Measurements from ENCODE around the gene LYRM2.

Gene LYRM2

DNA sequence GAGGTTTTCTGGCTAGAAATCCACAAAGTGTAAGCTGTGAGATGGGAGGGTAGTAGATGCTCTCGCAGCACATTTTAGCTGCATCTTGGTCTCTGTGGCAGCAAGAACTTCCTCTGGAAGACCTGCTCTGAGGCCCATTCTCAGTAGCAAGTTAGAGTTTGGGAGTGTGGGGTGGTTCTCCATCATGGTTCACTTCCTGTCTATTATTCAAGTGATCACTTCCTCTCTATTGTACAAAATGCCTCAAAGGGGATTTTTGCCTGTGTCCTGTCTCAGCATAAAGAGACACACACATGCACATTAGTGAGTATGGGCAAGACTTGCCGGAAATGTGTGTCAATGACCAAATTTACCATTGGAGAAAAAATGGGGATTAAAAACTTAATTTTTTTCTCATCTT lies 42.5 kb downstream of the LYRM2 start:
- no peak for DNase-seq (ENCODE audit: low read depth, low spot score)

DNA sequence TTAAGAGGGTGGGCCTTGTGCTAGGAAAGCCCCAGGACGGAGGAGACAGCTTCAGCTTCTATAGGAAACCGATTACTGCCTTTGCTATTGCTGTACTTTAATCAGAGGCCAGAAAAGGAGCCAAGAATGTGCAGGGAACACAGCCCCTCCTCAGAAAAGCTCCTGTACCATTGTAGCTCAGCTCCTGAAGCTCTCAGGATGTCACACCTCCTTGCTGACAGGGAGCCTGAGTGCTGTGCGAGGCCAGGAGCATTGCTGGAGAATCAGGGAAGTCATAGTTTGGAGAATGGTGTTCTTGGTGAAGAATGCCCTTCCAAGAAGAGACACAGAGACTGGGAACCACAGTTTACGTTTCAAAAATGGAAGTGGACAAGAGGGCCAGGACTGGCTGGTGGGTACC lies 46.8 kb downstream of the LYRM2 start:
- DNase-seq (ENCODE audit: low read depth, low spot score): no peak

DNA sequence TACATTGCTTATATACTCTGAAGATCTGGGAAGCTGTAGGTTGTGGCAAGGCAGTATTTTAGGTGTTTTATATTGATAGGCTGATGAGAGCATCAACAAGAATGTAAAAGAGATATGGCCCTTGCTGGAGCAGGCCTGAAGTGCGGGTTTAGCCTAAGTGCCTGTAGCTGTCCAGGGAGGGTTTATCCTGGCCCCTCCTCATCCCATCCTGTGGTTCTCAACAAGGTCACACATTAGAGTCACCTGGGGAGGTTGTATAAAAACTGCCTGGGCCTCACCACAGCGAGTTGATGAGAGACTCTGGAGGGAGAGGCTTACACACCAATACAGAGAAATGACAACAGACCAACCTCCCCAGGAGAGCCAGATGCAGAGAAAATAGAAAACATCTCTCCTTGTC lies 48.4 kb downstream of the LYRM2 start:
- no peak for DNase-seq (ENCODE audit: low read depth, low spot score)

DNA sequence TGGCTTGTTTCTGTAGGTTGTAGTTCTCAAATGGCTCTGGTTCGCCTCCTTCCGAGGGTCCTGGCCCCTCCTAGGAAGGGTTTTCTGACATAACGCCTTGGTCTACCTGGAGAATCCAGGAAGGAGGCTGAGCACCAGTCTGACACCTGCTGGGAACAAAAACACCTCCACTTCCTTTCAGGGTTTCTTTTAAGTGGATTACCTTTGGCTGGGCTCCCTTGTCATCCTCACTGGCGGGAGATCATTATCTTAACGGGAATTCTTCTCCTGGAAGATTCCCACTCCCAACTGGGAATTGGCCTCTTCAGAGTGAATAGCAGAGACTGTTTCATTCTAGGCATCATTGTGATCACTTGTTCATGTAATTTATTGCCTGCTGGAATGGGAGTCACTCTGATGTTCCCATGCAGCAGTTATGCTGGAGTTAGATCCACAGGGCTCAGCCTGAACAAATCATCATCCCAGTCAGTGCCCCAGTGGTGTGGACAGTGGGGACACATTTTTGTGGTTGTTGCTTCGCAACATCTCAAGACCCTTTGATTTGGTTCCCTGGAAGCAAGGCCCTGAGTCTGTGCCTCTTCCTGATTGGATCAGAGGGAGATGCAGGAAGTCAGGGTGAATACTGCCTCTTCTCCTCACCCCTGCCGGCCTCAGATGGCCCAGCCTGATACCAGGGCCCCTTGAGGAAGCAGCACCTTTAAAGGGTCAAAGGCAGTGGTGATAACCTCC lies 49.1 kb downstream of the LYRM2 start:
- DNase-seq (ENCODE audit: low read depth, low spot score): no peak

DNA sequence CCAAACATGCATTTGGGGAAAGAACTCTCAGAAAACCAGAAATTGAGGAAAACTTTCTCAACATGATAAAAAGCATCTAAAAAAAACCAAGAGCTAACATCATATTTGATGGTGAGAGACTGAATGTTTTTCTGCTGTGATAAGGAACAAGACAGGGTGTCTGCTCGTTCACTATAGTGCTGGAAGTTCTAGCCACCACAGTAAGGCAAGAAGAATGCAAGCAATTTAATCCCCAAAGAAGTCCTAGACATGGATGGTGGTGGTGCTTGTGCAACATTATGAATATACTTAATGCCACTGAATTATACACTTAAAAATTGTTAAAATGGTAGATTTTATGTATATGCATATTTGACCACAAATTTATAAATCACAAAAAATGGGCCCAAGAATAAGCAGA lies 53.4 kb downstream of the LYRM2 start:
- no peak for DNase-seq (ENCODE audit: low read depth, low spot score)

DNA sequence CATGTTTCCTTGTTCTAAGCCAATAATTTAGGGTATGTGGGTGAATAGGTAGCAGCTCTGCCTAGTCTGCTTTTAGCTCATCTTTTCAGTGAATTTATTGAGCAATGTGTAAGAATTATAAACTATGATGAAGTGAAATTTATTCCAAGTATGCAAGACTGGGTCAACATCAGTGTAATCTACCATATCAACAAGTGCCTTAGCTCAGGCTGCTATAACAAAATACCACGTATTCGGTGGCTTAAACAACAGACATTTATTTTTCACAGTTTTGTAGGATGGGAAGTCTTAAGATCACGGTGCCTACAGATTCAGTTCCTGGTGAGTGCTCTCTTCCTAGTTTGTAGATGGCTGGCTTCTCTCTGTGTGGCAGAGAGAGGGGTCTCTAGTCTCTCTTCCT lies 54.0 kb downstream of the LYRM2 start:
- no peak for DNase-seq (ENCODE audit: low read depth, low spot score)

DNA sequence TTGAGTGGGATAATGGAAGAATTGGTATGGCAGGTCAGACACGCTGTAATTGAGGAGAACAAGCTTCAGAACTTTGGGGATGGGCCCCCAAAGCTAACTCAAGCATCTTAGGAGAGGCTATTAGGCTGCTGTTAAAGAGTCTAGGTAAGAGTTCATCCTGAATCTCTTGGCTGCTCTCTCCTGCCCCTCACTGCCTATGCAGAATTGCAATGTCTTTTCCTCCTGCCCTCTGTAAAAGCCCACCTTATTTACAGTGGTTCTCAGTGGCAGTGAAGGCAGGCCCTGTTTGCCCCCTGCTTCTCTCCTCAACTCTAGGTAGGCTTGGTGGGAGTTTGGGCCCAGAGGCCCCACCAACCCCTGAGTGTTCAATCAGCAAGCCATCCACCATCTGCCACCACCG lies 55.0 kb downstream of the LYRM2 start:
- no peak for DNase-seq (ENCODE audit: low read depth, low spot score)

DNA sequence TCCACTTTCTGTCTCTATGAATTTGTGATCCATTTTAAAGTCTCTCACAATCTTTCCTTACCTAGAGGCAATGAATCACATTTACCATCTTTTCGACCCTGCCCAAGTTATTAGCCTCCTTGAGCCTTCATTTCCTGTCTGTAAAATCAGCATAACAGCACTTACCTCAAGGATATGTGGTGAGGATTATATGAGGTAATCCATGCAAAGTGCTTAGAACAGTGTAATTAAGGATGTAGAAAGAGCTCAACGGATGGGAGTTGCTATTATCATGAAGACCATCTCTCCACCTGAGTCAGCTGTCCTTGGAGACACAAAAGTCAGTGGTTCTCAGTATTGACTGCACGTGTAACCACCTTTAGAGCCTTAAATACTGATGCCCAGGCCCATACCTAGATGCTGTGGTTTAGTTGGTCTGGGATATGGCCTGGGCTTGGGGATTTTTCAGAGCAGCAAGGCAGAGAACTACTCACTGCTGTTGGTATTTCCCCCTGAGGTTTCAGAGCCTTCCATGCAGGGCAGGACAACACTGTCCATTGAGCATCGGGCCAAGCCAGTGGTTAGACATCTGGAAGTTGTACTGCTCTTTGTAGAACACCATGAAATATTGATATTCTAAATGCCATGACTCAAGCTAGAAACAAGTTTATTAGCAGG lies 55.8 kb downstream of the LYRM2 start:
- DNase-seq (ENCODE audit: low read depth, low spot score): no peak

DNA sequence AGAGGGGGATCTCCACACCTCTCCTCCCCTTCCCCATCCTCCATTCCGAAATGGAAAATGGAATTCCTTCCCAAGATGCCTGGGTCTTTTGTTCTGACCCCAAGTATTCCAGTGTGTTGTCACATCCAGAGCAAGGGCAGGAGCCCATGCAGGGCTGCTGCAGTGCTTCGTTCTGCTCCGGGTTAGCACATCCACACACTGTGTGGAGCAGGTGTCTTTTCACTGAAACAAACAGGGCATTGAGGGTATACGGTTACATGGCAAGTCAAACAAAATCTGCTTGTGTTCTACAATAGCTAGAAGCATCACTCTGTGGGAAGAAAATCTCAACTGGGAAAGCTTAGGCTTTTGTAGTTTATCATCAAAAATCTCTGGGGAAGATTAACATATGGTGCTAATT lies 56.9 kb downstream of the LYRM2 start:
- DNase-seq (ENCODE audit: low read depth, low spot score): no peak

DNA sequence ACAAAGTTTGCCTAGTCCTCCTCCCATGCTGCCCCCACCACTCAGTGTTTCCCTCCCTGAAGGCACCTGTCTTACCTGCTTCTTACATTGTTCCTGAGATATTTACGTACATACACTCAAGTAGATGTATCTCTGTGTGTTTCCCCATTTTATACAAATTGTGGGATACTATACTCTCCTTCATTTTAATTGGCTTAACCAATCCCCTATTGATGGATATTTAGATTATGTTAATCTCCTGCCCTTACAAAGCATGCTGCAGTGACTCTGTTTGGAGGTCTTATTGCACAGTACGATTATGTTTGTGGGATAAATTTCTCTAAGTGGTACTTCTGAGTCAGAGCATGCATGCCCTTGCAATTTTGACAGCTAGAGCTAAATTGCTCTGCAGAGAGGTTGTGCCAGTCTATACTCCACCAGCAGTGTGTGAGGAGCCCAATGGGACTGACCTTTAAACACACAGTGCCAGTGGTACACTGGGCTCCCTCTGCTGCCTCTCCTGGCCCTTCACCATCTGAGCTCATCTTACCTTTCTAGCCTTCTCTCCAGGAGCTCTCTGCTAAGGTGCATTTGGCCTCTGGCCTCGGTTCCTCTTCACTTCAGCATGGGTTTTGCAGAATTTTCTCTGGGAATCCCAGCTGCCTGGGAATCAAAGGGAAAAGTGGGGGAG lies 57.4 kb downstream of the LYRM2 start:
- DNase-seq (ENCODE audit: low read depth, low spot score): no peak

DNA sequence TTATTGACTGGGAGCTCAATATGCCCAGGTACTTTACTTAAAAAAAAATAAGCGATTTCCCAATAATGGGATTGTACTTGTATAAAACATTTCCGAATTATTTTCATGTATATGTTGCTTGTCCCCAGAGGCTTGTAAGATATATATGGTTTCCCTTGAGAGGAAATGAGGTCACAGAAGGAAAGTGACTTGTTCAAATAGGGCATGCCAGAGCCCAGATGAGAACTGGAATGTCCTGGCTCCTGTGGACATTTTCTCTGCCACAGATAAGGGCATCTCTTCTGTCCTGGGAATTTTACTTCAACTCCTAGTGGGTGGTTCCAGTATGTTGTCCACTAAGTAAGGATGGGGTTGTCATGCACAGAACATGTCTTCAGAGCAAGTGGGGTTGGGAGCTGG lies 63.0 kb downstream of the LYRM2 start:
- no peak for DNase-seq (ENCODE audit: low read depth, low spot score)

DNA sequence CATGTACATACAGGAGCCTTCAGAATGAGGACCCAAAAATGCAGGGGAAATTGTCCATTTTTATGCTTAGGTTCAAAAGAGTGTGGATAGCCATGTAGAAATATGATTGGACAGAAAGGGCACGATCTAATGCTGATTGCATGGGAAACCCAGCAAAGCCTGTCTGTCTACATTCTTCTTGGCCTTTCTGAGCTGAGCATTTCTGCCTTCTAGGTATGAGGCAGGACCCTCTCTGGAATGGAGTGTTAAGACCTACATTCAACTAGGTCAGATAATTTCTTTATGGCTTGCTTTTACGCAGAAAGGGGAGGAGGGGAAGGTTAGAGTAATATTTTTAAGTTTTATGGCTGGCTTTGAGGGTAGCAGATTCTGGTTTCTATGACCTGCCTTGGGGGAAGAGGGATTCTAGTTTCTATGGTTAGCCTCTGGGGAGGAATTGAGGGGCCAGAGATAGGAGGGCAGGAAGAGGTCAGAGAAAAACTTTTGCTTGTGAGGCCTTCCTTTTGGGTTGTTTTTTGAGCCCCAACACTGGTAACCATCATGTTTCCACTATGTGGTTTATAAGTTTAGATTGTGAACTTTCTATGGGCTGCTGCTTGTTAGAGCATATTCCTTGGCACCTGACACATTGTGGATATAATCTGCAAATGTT lies 63.5 kb downstream of the LYRM2 start:
- no peak for DNase-seq (ENCODE audit: low read depth, low spot score)

DNA sequence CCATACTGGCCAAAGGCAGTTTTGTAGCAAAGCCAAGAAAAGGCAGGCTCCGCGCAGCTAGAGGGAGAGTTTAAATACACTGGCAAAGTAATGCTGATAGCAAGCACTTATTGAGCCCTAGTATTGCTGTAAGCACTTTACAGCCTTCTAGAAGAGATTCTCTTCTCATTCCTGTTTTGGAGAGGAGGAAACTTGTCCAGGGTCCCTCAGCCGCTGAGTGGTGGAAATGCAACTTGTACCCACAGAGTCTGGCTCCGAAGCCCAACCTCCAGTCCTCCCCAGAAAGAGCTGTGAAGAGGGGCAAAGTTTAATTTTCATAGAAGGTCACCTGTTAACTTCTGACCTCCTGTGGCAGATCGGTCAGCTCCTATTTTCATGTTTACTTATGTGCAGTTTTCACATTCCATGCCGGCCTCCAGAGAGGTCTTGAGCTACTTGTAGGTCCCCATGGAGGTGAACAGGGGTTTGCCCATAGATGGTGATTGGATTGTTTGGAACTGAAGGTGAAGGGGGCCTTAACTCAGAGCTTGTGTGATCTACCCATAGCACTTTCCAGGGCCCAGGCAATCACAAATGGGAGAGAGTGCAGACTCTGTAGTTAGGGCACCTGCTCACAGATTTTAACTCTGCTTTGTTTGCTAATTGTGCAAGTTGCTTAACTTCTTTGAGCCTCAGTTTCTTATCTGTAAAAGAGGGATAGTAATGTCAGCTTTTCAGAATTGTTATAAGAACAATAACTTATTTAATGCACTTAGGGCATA lies 70.7 kb downstream of the LYRM2 start:
- DNase-seq (ENCODE audit: low read depth, low spot score): no peak

DNA sequence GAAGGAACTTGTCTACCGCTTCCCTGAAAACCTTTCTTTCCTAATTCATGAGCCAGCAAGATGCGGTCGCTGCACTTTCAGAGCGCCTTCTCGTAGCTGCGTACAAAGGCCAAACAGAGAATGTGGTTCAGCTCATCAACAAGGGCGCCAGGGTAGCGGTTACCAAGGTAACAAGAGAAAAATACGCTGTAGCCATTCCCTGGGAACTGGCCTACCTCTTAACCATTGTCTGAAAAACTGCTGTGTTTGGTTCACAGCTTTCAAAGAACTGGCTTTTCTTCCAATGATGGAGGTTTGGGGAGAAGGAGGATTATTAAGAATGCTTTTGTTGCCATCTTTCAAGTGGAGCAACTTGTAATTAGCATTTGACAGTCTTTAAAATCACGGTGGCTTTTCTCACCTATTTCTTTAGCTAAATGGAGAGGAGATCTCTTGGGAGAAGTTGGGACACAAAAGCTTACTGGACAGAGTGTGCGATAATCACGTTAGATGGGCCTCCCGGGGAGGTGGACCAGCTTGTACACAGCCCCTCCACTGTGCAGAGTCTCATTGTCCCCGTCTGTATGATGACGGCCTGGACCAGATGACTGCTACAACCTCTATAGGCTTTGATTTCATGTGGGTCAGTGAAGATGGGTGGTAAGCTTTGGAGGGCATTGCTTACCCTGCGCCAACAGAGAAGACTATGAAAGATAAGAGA lies 71.5 kb downstream of the LYRM2 start:
- no peak for DNase-seq (ENCODE audit: low read depth, low spot score)

DNA sequence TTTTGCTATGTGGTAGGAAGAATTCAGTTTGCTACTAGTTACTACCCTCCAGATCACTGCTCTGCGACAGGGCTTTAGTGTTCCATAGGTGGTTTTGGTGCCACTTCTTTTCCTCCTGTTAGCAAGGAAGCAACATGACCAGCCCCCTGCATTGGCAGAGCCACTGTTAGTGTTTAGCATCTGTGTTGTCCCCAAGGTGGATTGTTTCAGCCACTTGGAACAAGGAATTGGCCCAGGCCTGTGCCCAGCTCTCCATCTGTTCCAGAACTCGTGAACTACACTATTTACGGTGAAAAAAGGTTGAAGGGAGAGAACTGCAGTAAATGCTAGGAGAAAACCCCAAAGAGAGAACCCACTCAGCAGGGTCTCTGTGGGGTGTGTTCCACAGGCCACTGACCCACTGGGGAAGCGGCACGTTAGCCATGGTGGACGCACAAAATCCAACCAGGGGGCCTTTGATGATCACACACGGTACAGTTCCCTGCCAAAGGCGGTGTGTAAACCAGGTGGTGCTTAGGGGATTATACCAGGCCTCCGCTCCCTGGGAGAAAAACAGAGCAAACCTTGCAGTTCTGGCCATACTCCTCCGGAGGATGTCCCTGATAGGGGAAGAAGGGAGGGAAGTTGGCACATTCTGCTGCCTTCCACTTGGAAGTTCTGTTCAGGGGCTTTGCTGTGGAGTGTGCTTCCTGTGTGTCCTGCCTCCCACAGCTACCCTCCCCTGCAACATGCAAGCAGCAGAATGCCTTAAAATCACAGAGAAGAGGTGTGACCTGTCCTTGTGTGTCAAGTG lies 72.3 kb downstream of the LYRM2 start:
- no peak for DNase-seq (ENCODE audit: low read depth, low spot score)

DNA sequence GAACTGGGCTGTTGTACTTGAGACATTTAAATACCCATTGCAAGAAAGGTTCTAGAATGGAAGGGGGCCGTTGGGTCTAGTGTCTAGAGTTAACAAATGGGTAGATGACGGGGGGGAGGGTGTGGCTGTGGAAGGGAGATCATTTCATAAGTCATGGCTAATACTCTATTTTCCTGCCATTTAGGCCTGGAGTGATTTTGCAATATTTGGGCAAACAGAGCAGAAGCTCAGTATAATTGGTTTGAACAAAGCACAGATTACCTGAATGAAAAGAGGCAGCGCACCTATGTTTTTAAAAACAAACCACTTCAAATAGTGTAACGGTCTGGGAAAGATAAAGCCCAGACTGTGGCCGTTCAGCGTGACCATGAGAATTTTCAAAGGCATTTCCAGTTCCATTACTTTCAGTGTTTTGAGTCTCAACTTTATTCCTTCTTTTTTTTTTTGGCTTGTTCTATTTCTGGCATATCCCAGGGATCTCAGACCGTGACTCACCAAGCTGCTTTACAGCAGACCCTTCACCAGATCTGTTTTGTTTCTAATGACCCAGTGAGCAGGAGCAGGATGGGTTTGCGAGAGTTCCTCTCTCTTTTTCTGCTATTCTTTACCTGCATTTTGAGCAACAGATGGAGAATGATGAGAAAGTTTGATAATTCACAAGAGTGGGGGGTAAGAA lies 73.7 kb downstream of the LYRM2 start:
- DNase-seq (ENCODE audit: low read depth, low spot score): no peak

DNA sequence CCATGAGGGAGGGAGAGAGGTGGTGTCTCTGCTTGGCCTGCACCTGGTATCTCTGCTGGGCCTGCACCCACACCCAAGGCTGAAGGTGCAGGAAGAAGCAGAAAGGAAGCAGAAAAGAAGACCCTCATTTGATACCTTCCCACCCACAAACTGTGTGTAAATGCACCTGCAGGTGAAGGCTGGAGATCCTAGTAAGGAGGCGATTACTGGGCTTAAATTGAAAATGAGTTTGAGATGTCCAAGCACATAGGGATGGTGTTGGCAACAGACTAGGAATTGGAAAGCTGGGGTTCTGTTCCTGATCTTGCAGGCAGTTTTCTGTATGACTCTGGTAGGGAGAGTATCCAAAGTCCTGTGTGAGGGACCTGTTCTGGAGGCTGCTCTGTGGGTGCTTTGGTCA lies 74.7 kb downstream of the LYRM2 start:
- DNase-seq (ENCODE audit: low read depth, low spot score): no peak

DNA sequence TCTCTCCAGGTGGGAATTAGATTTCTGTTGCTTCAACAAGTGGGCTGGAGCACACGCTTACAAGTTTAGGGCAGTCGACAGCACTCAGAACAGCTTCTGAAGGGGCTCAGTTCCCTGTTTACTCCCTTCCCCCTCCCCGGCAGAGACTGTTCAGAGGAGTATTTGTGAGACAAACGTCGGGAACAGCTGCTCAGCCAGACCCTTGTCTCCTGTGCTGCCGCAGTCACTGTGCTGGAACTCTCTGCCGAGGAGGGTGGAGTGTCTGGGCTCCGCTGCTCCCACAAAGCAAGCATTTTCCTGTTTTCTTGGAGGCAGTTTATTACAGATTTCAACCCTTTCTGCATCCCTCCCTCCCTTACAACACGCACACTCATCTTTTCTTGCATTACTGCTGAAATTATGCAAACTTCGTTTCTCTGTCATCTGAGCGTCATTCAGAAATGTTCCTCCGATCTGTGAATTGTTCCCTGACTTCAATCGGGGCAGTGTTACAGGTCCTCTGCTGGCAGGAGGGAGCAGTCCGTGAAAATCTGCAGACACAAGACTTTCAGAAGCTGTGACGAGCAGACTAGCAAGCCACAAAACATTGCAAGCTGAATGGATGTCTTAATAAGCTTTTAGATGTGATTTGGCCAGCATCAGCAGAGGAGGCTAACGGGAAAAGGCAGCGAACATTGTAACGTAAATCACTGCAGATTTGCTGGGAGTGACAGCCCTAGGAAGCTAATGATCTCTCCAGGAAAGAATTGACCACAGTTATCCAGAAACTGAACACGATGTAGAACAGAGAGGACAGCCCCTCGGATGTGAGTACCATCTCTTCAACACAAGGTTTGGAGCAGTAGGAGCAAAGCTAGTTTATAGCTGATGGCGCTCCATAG lies 76.2 kb downstream of the LYRM2 start:
- DNase-seq (ENCODE audit: low read depth, low spot score): no peak

DNA sequence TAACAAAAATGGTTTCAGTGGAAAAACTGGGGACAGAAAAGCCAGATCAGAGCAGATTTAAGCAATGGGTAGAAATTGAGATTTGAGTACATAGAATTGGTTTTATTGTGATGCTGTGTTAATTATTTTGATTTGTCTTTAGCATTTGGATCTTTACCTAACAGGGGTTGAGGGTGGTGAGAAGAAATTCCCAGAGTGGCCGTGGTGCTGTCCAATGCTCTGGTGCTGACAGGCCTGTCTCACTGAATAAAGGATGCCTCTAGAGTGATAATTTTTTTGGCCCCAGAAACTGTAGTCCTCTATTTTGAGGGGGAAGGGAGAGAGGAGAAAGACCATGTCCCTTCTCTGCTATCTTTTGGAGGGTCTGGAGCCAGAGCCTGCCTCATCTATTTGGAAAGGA lies 79.1 kb downstream of the LYRM2 start:
- DNase-seq (ENCODE audit: low read depth, low spot score): no peak

Measured in iPS DF 19.7 (cell line).